DMS 273 (cell line): ENCODE results near the gene PLXNA4.
A peak's percentile ranks its signal among the peaks of the same experiment; 100 is the strongest.

Experiments
- DNase-seq: peaks from one replicate; lab custom pipeline; 2025; ENCODE audit not compliant: unreplicated experiment; lab: John Stamatoyannopoulos, UW

The PLXNA4 gene

DNA sequence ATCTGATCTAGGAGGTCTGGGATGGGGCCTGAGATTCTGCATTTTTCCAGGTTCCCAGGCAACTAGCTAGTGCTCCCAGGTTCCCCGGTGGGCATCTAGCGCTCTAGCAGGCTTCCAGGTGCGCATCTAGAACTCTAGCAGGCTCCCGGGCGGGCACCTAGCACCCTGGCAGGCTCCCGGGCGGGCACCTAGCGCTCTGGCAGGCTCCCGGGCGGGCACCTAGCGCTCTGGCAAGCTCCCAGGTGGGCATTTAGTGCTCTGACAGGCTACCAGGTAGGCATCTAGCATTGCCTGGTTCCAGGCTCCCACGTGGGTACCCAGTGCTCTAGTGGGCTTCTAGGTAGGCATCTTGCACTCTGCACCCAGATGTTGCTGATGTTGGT, 414.7 kb downstream of the PLXNA4 start:
- DNase-seq: no peak

DNA sequence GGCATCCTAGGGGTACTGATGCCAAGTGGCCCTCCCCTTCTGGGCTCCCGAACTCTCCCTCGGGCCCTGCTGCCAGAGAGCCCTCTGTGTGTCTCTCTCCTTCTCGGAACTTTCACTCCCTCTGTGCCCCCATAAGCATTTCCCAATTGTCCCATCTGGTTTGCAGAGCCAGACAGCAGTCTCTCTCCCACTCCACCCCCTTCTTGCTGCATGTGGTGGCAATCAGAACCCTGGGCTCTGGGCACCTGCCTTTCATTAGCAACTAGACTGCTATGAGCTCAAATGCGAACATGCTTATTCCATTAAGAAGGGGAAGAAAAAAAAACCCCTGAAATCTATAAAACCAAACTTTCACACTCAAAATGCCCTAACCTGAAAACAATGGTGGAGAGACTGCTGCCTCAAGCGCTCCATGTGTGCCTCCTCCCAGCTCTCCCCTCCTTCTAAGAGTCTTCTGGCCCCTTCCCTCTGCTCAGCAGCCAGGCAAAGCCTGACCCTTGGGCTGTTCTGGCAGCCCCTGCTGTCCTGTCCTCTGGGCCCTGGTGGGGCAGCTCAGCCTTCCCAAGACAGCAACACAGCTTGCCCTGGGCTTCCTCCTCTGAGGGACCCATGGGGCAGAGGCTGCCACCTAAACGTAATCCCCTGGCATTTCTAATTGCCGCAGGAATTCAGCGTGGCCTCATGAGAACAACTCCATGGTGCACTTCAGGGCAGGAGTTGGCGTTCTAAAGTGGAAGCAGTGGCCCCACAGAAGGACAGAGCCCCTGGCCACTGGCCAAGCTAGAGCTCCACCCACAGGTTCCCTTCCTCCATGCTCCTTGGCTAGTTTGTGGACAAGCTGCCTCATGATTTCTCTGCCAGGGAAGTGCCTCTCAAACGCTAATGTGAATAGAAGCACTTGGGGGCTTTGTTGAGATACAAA, 415.4 kb downstream of the PLXNA4 start:
- DNase-seq: peak; percentile 65

DNA sequence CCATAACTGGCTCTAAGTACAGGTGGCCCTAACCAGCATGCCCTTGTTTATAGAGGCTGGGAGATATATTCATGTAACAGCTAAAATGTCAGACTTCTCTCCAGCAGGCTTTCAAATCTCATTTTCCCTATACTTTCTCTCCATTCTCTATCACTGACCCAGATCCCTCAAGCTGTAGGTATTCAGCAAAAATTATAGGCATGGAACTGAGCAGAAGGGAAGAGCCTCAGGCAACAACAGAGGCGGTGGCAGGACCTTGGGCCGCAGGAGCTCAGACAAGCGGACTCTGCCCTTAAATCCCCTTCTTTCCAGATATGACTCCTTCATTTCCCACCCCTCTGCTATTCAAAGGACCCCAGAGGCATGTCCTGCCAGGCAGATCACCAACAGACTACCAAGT, 417.4 kb downstream of the PLXNA4 start:
- no peak for DNase-seq

DNA sequence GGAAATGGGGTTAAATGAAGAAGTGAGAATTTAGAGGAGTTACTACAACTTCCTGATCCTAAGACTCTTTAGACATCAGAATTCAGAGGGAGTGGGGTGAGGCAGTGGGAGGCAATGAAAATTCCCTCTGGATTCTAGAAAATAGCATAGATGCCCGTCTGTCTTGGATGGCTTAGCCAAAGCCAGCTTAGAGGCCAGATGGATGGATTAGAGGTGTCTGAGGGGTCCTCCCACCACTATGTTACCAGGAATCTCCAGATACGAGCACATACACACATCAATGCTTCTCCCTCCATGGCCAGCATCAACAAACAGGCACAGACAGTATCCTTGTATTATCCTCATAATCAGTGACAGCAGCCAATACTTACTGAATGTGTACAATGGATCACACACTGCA, 418.1 kb downstream of the PLXNA4 start:
- DNase-seq: no peak

DNA sequence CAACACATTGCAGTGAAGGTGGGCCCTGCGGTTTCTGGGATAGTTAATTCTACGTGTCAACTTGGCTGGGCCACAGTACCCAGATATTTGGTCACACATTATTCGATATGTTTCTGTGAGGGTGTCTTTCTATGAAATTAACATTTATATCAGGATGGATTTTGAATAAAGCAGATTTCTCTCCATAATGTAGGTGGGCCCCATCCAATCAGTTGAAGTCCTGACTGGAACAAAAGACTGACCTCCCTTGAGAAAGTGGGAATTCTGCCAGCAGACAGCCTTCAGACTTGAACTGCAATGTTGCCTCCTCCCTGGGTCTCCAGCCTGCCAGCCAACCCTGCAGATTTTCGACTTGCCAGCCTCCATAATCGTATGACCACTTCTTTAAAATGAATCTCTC, 420.6 kb downstream of the PLXNA4 start:
- DNase-seq: no peak

DNA sequence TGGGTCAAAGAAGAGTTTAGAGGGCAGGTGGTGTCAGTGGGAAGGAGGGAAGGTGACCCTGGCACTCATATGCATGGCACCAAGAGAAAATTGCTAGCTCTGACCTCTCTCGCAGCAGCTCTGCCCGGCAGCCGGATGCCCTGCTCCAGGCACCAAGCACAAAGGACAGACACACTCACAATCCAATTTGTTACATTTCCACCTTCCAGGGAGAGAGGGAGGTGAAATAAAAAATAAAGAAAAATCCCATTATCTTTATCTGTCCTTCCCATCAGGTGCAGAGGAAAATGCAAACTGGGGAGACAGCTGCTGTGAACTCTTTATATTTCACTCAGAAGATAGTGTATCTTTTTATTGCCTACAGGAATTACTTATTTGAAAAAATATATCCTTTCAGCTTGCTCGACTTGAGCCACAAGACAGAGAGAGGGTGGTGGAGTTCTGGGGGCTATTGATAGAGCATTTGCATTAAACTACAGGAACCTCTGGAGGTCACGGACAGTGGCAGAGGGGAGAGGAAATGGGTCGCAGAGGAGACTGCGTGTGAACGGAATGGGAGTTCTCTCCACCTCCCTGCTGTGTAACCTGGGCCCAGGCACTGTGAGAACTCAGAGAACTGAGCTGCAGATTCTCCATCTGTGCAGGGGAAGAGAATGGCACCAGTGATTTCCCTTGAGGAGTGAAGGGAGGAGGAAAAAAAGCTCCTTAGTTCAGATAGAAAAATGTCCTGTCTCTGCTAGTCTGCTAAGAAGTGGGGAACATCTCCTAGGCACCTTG, 421.4 kb downstream of the PLXNA4 start:
- no peak for DNase-seq

DNA sequence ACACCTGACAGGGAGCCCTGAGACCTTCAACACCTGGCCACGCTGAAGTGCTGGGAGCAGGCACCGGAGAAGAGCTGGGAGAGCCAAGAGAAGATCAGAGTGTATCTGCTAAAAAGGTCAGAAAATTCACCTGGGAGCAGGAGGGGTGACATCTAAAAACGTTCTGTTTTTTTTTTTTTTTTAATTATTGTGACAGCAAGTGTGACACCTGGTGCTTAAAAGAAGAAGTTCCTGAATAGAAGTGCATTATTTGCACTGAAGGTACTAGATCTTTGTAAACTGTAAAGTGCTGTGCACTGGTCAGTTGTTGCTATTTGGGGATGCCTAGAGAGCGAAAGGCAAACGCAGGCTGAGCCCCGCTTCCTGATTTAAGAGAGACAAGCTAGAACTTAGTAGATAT, 422.0 kb downstream of the PLXNA4 start:
- no peak for DNase-seq

DNA sequence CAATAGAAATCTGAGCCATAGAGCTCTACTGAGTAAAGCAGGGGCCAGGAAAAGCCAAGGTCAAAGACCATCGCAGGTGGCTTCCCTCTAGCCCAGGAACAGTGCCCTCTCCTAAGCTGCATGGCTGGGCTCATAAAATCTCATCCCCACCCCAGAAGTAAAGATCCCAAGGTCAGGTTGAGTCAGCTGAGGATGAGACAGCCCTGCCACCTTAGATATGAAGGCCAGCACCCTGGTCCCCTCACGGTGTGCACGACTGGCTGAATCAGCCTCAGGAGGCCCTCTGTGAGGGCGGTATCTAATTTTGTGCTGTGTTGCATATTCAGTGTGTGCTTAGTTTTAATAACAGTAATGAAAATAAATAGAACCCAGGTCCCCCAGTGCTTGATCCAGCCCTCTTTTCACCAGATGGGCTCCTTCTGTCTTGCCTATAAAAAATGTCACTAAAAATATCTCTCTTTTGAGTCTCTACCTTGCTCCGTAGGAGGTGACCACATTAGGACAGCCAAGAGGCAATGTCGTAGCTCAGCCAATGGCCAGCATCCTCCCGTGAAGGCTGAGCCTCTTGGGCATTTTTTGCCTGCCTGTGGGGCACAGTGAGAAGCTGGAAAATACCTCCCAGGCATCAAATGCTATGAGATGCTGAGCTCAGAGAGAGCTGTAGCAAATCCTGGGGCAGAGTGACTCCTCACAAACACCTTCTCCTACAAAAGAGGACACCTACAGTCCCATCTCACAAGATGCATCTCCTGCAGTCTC, 424.0 kb downstream of the PLXNA4 start:
- DNase-seq: no peak

DNA sequence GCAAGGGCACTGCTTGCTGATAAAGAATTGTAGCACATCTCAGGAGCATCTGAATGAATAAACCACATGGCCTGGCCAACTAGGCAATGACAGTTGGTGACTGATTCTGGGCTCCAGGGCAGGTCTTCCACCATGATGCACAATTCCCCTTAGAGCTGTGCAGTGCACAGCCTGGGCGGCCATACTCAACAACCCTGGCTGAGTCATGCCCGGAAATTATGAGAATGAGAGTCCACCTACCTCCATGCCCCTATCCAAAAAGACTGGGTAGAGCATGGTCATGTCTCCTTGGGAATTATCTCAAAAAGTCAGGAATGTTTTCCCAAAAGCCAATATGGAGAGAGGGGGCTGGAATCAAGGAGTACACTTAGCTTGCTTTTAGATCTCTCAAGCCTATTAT, 425.6 kb downstream of the PLXNA4 start:
- no peak for DNase-seq

DNA sequence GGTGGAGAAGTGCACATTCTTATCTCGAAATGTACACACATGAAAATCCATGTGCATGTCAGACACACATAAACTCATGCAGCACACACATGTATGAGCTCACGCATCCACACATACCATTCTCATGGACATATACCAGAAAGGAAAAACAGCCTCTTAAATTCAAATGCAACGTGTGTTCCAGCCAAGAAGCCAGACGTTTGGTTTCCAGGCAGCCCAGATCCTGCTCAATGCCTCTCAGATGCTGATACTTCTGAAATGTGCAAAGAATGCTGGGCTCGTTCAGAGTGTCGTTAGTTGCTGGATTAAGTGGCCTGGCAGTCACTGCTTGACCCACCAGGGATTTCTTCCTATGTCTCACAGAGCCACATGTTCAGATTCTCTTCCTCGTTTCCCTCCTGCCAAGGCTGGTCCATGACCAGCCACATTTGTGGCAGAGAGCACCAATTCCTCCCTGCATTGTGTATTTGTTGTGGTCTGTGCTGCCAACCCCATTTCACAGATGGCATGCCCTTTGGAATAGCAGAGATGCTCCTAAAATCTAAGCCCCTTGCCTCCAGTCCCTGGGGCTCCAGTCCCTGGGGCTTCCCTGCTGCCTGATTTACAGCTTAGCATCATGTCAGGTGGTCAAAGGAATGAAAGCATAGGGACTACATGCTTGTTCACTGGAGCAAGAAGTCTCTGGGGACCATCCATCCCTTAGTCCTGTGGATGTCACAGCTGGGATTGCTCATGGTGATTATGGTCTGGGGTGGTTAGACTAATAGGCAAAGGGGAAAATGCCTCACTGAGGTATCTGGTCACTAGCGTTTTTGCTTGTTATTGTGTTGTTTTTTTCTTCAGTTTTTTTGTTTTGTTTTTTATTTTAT, 426.6 kb downstream of the PLXNA4 start:
- DNase-seq: no peak

DNA sequence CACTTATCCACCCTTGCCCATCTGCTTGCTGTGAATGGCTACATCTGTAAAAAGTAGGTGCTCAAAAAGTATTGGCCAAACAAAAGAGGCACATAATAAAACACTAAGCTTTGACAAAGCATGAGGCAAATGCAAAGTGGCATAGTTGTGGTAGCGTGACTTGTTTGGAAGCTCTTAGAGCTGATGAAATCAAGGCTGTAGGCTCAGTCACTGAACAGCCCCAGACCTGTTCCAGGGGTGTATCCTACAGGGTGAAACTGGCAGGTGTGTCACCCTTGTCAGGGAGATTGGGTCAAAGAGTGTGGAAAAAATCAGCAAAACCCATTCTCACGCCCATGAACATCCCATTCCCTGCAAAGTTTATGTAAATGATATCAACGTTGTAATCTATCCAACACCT, 427.4 kb downstream of the PLXNA4 start:
- DNase-seq: no peak

DNA sequence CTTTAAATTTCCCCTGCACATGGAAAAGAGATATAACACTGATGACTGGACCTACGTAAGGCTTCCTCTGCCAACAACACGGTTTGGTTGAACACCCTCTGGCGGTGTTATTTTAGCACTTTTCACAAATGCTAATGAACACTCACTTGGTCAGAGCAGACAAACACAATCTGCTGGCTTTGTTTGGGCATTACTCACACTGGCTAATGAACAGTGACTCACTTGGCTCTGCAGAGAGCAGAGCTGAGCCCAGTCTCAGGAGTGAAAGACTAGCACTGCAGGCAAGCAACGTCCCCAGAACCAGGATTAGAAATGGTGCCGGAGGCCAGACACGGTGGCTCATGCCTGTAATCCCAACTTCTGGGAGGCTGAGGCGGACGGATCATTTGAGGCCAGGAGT, 430.8 kb downstream of the PLXNA4 start:
- peak; percentile 94 for DNase-seq

DNA sequence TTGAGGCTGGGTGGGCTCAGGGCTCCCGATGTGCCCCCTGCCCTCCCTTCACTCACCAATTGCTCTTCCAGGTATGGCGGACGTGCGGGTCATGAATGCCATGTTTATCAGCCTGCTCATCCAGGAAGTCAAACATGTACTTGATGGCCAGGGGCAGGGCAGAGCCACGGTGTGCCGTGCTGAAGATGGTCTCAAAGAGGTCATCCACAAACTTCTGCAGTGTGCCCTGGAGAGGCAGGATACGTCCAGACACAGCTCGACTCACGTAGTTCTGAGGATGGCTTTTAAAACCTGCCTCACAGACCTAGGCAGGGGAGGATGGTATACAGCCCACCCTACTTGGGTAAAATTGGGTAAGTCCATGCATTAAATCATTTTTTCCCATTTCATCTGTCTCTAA, 431.2 kb downstream of the PLXNA4 start:
- DNase-seq: no peak

DNA sequence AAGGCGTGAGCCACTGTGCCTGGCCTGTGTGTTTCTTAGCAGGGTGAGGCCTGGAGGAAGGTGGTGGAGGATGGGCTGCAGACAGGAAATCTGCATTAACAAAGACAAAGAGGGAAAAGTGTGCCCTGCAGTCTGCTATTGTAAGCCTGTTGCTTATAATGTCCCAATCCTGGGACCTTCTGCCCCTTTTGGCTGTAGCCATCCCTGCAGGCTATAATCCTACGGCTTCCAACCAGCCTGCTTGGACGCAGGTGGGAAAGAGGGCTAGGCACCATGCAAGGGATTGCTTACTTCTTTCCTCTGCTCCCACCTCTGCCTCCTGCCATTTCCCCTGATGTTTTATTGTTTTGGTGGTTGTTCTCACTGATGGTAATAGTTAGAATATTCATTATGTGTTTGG, 434.3 kb downstream of the PLXNA4 start:
- DNase-seq: no peak

DNA sequence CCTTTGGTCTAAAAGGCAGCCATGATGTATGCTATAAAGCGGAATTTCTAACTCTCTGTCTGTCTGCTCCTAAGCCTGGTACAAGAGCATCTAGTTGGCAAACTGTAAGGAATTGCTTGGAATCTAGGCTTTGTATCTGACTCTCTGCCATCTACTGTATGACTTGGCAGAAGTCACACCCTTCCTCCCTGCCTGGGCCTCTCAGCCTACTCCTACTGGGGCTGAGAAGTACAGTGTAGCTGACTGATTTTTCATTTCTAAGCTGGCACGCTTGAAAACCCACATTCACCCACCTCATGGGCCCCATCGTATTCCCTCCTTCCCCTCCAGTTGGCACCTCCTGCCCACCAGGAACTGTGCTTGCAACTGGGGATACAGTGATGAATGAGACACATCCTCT, 435.2 kb downstream of the PLXNA4 start:
- no peak for DNase-seq

DNA sequence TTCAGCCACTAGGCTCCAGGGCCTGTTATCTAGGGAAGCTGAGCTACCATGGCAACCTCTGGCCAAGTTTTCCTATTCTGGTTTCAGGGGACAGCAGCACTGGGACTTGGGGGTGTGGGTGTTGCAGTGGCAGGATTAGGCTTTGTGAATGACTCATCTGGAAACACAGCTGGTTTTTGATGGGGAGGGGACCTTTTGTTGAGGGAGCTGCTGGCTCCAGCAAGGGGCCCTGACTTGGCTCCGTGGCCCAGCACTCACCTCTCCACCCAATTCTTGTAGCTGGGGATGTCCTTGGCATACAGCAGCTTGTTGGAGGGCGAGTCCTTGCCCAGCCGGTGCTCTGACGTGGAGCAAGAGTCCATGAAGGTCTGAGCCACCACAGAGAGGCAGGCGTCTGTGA, 435.9 kb downstream of the PLXNA4 start:
- DNase-seq: no peak

DNA sequence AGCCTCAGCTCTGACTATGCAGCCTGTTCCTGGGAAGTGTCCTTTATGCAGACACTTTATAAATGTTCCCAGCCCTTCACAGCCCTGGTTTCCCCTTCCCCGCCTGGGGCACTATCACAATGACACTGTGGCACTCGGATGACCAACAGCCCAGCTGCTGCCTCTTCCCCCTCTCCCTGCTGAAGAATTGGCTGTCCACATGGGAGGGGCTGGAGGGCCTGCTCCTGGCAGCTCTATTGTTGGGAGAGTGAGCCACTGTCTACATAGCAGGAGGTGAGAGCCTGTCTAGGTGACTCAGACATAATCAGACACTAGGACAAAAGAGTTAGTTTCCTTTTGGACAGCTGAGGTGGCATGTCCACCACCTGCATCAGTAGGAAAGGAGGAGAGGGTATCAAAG, 437.5 kb downstream of the PLXNA4 start:
- DNase-seq: no peak

DNA sequence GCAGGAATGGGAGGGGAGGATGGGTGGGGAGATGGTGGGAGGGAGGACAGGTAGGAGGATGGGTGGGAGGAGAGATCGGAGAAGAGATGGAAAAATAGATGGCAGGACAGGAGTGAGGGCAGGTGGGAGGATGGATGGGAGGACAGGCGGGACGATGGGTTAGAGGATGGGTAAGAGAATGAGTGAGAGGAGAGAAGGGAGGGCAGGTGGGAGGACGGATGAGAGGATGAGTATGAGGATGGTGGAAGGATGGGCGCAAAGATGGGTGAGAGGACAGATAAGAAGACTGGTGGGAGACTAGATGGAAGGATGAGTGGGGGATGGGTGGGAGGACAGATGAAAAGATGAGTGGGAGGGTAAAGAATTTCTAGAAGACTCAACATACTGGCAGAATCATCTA, 438.6 kb downstream of the PLXNA4 start:
- no peak for DNase-seq

DNA sequence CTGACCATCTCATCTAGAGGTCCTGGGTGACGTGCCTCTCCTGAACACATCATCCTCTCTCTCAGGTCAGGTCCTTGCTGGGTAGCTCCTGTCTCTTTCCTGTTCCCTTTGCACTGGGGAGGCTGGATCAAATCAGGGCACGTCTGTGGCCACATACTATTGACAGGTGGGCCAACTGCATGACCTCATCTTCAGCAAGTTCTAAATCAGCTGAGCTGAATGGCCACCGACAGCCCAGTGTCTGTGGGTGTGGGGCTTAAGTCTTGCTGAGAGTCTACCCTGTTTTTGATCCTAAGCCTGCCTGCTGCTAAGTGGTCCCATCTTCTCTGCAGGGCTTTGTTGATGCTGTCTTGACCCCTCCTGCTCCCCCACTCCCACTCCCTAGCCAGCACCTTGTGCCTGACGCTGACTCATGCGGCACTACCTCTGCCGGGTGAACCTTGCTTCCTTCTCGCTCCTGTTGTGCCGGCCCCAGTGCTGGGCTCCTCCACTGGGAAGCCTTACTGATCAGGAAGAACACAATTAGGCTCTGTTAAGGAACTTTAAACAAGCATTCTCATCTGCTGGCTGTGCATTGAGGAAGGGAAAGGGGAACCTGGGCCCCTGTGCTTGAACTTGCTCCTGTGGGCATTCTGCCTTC, 440.4 kb downstream of the PLXNA4 start:
- peak; percentile 14 for DNase-seq

DNA sequence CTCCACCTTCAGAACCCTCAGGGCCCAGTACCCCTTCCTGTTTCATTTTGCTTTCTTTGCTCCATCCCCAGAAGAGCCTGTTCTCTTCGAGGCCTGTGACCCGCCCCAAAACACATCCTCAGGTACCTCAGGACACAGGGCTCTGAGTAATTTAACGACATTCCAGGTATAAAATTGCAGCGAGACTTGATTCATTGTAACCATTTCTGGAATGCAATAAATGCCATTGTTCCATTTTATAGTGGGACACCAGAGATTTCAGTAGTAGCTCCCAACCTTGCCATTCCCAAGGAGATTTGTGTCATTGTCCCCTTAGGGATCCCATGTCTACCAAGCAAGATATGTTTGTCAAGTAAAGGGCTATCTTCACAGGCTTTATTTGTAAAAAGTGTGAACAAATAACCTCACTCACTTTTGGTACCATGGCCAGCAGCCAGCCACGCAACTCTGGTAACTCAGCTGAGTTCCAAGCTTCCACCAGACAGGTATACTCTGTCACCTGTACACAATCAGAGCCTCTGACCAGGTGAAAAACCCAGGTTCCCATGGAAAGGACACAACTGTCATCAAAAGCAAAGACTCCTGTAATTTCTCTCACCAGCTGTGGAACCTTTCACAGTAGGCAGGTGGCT, 441.3 kb downstream of the PLXNA4 start:
- DNase-seq: no peak
